HCEC 1CT (cell line): ENCODE results near the gene AMH.

Experiments used
- DNase-seq: peaks from one replicate; pipeline ENCODE4 v3.0.0-alpha.2; 2017

The AMH gene

GRCh38 chr19:2288818-2289713, 39.9 kb downstream of the AMH start:
- DNase-seq = no peak

DNA sequence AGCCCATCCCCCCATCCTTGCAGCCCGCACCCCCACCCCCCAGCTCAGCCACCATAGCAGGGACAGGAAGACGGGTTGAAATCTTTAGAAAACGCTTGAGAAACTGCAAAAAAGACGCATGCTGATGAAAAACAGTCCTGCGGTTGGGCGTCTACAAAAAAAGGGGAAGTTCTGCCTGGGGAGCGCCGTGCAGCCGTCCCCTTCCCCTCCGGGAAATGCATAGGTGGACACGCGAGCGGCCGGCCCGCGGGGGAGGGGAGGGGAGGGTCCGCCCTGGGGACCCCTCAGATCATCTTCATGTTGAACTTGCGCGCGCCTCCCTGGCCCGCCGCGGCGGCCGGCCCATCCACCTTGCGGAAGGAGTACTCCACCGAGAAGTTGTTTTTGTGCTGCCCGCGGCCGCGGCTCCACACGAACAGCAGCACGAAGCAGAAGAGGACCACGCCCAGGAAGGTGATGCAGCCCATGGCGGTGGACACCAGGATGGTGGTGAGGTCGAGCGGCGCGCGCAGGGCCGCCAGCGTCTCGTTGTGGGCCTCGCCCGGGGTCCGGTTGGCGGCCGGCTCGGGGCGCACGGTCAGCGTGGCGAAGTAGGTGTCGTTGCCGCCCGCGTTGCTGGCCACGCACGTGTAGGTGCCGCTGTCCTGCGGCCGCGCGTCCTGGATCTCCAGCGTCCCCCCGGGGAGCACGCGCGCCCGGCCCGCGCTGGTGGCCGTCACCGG, 40.8 kb downstream of the AMH start:
- no peak for DNase-seq

DNA sequence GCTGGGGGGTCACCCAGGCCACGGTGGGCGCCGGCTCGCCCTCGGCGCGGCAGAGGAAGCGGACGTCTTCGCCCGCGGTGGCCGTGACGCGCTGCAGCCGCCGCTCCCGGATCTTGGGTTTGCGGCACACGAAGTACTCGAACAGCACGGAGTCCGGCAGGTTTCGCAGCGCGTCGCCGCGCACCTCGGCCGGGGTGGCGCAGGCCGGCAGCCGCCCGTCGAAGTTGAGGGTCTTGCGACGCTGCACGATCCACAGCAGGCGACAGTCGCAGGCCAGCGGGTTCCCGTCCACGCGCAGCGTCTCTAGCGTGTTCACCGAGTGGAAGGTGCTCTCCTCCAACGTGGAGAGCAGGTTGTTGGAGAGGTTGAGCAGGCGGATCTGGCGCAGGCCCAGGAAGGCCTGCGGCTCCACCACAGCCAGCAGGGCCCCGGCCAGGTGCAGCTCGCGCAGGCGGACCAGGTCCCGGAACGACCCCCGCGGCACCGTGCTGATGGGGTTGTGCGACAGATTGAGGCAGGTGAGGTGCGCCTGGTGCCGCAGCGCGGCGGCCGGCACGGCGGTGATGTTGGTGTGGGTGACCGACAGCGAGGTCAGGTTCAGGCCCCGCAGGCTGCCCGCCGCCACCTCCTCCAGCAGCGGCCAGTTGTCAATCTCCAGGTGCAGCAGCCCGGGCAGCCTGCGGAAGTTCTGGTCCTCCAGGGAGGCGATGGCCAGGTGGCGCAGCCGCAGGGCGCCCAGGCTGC, 41.5 kb downstream of the AMH start:
- no peak for DNase-seq

DNA sequence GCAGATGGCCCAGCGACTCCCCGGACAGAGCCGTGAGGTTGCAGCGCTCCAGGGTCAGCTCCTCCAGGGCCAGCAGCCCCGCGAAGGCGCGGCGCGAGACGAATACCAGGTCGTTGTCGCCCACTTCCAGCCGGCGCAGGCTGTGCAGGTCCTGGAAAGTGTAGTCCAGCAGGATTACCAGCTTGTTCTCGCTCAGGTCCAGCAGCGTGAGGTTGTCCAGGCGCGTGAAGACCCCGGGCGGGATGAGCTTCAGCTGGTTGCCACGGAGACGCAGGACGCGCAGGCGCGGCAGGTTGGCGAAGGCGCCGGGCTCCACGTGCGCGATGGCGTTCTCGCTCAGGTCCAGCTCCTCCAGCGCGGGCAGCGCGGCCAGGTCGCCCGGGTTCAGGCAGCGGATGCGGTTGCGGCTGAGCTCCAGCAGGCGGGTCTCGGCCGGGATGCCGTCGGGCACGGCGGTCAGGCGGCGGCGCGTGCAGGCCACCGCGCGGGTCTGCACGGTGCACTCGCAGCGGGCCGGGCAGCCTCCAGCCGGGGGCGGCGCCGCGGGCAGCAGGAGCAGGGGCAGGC, 42.1 kb downstream of the AMH start:
- DNase-seq = no peak

DNA sequence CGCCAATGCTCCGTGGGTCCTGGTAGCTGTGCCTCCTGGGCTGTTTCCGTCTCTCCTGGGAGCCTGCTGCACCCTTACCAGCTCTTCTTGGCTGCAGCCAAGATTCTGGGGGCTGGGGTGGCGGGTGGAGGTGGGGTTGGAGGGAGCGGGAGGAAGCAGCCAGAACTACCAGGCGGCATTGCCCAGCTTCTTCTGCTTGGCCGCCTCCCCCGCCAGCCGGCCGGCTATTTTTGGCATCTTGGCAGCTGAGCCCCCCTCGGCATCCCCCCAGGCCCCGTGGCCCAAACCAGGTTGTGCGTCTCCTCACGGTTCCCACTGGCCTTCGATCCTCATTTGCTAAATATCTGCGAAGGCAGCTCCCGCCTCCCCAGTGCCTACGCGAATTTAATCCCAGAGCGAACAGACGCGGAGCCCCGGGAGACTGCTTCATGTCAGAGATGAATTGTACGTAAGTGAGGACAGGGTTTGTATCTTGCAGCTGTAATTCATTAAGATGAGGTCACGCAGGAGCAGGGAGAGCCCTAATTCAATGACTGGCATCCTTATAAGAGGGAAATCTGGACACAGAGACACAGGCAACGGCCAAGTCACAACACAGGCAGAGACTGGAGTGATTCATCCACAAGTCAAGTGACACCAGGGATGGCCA, 45.7 kb downstream of the AMH start:
- no peak for DNase-seq

DNA sequence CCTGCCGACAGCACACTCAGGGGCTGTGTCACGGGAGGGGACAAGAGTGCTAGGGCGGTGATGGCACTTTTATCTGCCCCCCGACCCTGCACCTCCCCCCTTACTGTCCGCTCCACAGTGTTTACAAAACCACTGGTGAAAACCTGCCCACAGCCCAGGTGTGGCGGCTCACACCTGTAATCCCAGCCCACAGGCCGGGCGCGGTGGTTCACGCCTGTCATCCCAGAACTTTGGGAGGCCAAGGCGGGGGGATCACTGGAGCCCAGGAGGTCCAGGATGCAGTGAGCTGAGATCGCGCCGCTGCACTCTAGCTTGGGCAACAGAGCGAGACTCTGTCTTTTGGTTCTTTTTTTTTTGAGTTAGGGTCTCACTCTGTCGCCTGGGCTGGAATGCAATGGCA, 47.0 kb downstream of the AMH start:
- DNase-seq = no peak

DNA sequence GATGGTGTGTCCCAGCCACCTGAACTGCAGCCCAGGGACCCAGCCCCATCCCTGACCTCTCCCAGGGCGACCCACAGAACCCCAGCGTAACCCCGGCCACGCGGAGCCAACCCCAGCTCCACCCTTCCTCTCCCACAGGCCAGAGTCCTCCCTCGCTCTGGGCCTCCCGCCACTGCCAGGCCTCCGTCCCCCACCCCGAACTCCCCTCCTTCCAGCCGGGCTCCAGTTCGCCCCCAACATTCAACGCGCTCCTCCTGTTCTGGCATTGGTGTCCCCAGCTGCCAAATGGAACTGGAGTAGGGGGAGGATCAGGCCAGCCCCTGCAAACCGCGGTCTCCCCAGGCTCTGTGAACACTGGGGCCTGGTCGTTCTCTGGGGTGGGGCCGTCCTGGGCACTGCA, 51.4 kb downstream of the AMH start:
- no peak for DNase-seq
